GM12878 (cell line): ENCODE measurements around the gene CYP4V2. TPM values are rescaled to one million over a fixed set of nuclear protein-coding genes. Genes with fewer than 3 reads are reported as not detected.

Experiments
- ATAC-seq: fragments of 200-7000 bp; cut with Tn5 transposase; 3 replicates; pipeline ENCODE4 v1.9.1; 2020; ENCODE audit warnings: mild to moderate bottlenecking, moderate library complexity
- BruUV-seq: library from RNA; stranded (reverse); fragments of 400-500 nt; replicated peaks from 2 replicates; lab custom pipeline; 2021; lab: Mats Ljungman, UMichigan
- CTCF ChIA-PET: fragments of 300-600 bp; sonication (Branson Sonifier 250); formaldehyde crosslinking; extraction: SDS; loops from one replicate; lab custom pipeline; 2021; ENCODE audit warnings: inconsistent platforms; lab: Yijun Ruan, JAX
- POLR2A ChIA-PET: fragments of 350-600 bp; formaldehyde crosslinking; extraction: SDS; loops from one replicate; lab custom pipeline; 2021; ENCODE audit warnings: inconsistent platforms; lab: Charles Lee
- RAD21 ChIA-PET: fragments of 300-600 bp; sonication (Branson Sonifier 250); formaldehyde crosslinking; loops from one replicate; lab custom pipeline; 2023; ENCODE audit warnings: antibody characterized with exemption; ENCODE audit not compliant: unreplicated experiment; lab: Charles Lee
- SMC1A ChIA-PET: fragments of 300-600 bp; sonication (Branson Sonifier 250); formaldehyde crosslinking; loops from one replicate; lab custom pipeline; 2023; ENCODE audit not compliant: unreplicated experiment, uncharacterized antibody; lab: Charles Lee
- DNase-seq: peaks from one replicate; pipeline ENCODE4 v3.0.0-alpha.2; 2011; ENCODE audit warnings: low read depth, low spot score
- FAIRE-seq: peaks from 3 replicates; lab custom pipeline; 2011; peaks lifted over from hg19 to GRCh38; lab: Jason Lieb, UNC
- H2AFZ ChIP-seq: 2 replicates; pipeline ENCODE4 v1.6.0; 2011; ENCODE audit warnings: low read depth, low read length, control low read depth; ENCODE audit not compliant: control insufficient read depth
- H3K27ac ChIP-seq: 2 replicates; pipeline ENCODE4 v1.5.1; 2011; ENCODE audit warnings: control low read depth; ENCODE audit not compliant: control insufficient read depth, insufficient read depth
- H3K27me3 ChIP-seq, 2 experiments: replicated peaks in 1 of 2; 2 replicates each; pipeline versions ENCODE4 v1.6.0 to v1.6.1; 2011; ENCODE audit warnings: low read length in 1 of 2; ENCODE audit not compliant: control insufficient read depth in 2 of 2, insufficient read depth in 2 of 2
- H3K36me3 ChIP-seq, 2 experiments: 2 replicates each; pipeline ENCODE4 v1.5.1; 2011; ENCODE audit warnings: low read length in 1 of 2; ENCODE audit not compliant: control insufficient read depth in 2 of 2, insufficient read depth in 2 of 2
- H3K4me1 ChIP-seq: 2 replicates; pipeline ENCODE4 v1.6.1; 2011; ENCODE audit warnings: mild to moderate bottlenecking, low read length, moderate library complexity, mixed read lengths; ENCODE audit not compliant: control insufficient read depth, insufficient read depth
- H3K4me2 ChIP-seq: 2 replicates; pipeline ENCODE4 v1.6.0; 2011; ENCODE audit warnings: control low read depth; ENCODE audit not compliant: control insufficient read depth, insufficient read depth
- H3K4me3 ChIP-seq: fragments of 200-600 bp; sonication (generic); 2 replicates; pipeline ENCODE4 v1.5.1; 2016
- H3K79me2 ChIP-seq: 2 replicates; pipeline ENCODE4 v1.6.0; 2011; ENCODE audit warnings: low read length; ENCODE audit not compliant: control insufficient read depth, insufficient read depth
- H3K9ac ChIP-seq: 2 replicates; pipeline ENCODE4 v1.8.0; 2011; ENCODE audit warnings: low read length, control low read depth, mixed read lengths; ENCODE audit not compliant: control insufficient read depth, insufficient read depth
- H3K9me3 ChIP-seq: replicated peaks from 3 replicates; pipeline ENCODE4 v1.5.1; 2011; ENCODE audit warnings: mild to moderate bottlenecking, low read length; ENCODE audit not compliant: control insufficient read depth, insufficient read depth
- H4K20me1 ChIP-seq: 2 replicates; pipeline ENCODE4 v1.6.0; 2011; ENCODE audit not compliant: control insufficient read depth, insufficient read depth
- BCL3 ChIP-seq: IDR thresholded peaks from 2 replicates; pipeline ENCODE4 v1.6.1; 2011; ENCODE audit warnings: borderline replicate concordance, low read depth, mild to moderate bottlenecking, moderate library complexity, low read length; ENCODE audit not compliant: insufficient read depth, poor library complexity, severe bottlenecking
- CEBPB ChIP-seq, 2 experiments: fragments of 150-350 bp in 1 of 2; IDR thresholded peaks; 2 replicates each; pipeline ENCODE4 v1.6.1; 2012 to 2014; ENCODE audit warnings: low read depth in 2 of 2, low read length in 2 of 2, borderline replicate concordance in 1 of 2, inconsistent platforms in 1 of 2
- CREB1 ChIP-seq: IDR thresholded peaks from 2 replicates; pipeline ENCODE4 v1.6.1; 2012; ENCODE audit warnings: low read depth, mild to moderate bottlenecking, inconsistent platforms
- EGR1 ChIP-seq, 2 experiments: IDR thresholded peaks; 1 replicate in 1 of 2; 2 replicates in 1 of 2; pipeline ENCODE4 v1.6.1; 2011 to 2012; ENCODE audit warnings: low read depth in 2 of 2, low read length in 2 of 2, borderline replicate concordance in 1 of 2, mild to moderate bottlenecking in 1 of 2, moderate library complexity in 1 of 2
- ESRRA ChIP-seq: IDR thresholded peaks from 2 replicates; pipeline ENCODE4 v1.6.1; 2012; ENCODE audit warnings: mild to moderate bottlenecking, low read length, improper control_type of control experiment
- HDGF ChIP-seq: fragments of 450-650 bp; IDR thresholded peaks from 2 replicates; pipeline ENCODE4 v1.6.1; 2016; ENCODE audit warnings: antibody characterized with exemption
- NFYB ChIP-seq: IDR thresholded peaks from 2 replicates; pipeline ENCODE4 v1.6.1; 2011; ENCODE audit warnings: low read depth, mild to moderate bottlenecking, low read length, improper control_type of control experiment, moderate library complexity; ENCODE audit not compliant: insufficient read depth
- PKNOX1 ChIP-seq: fragments of 450-650 bp; IDR thresholded peaks from 2 replicates; pipeline ENCODE4 v1.6.1; 2016; ENCODE audit warnings: mild to moderate bottlenecking
- PML ChIP-seq: IDR thresholded peaks from 2 replicates; pipeline ENCODE4 v1.6.1; 2012; ENCODE audit warnings: low read length, inconsistent platforms
- SMARCA5 ChIP-seq: fragments of 450-650 bp; IDR thresholded peaks from 2 replicates; pipeline ENCODE4 v1.6.1; 2017; ENCODE audit warnings: mild to moderate bottlenecking
- SPI1 ChIP-seq: IDR thresholded peaks from 2 replicates; pipeline ENCODE4 v1.6.1; 2011; ENCODE audit warnings: low read depth, mild to moderate bottlenecking, low read length, moderate library complexity, borderline replicate concordance; ENCODE audit not compliant: insufficient read depth
- SREBF2 ChIP-seq: IDR thresholded peaks from 2 replicates; pipeline ENCODE4 v1.6.1; 2012; ENCODE audit warnings: mild to moderate bottlenecking, low read length
- STAT3 ChIP-seq: IDR thresholded peaks from 2 replicates; pipeline ENCODE4 v1.6.1; 2011; ENCODE audit warnings: low read depth, low read length, improper control_type of control experiment
- YY1 ChIP-seq: IDR thresholded peaks from 2 replicates; pipeline ENCODE4 v1.6.1; 2011; ENCODE audit warnings: low read depth, mild to moderate bottlenecking, low read length
- ZNF217 ChIP-seq: fragments of 450-650 bp; IDR thresholded peaks from 2 replicates; pipeline ENCODE4 v1.6.1; 2017; ENCODE audit warnings: antibody characterized with exemption, mild to moderate bottlenecking
- WGBS: methylation state at CpG from one replicate; pipeline ENCODE4 v1.1.6; 2016; ENCODE audit warnings: low lambda C conversion rate; ENCODE audit not compliant: insufficient replicate concordance, insufficient coverage; ENCODE audit errors: missing lambda C conversion rate; 5-methylcytosine and 5-hydroxymethylcytosine counted together
- in situ Hi-C: fragments of 300-500 bp; cut with MboI; formaldehyde crosslinking; loops from 9 replicates; pipeline ENCODE4 v1.14.3; 2018; ENCODE audit warnings: mixed read lengths
- intact Hi-C: fragments of 100-400 bp; cut with micrococcal nuclease; formaldehyde crosslinking; loops from one replicate; pipeline ENCODE4 v1.14.2; 2022; ENCODE audit not compliant: unreplicated experiment
- polyA plus RNA-seq, 11 experiments: library from polyadenylated mRNA; depleted of rRNA in 4 of 11; unstranded in 6 of 11; stranded (reverse) in 5 of 11; fragments of >200 nt; fragmentation: Nextera tagmentation in 4 of 11; fragmentation: Illumina TruSeq in 1 of 11; extraction: Ambion mirVana in 4 of 11; extraction: Trizol in 1 of 11; gene quantifications; 1 replicate in 1 of 11; 2 replicates in 10 of 11; pipeline versions ENCODE4 v1.2.1 to v1.2.3, GENCODE V29; 2011 to 2016; ENCODE audit warnings: inconsistent platforms in 2 of 11, missing spikeins in 2 of 11, low read depth in 1 of 11
- total RNA-seq, 4 experiments: library from RNA; depleted of rRNA in 3 of 4; stranded (reverse); fragments of >200 nt in 3 of 4; fragmentation: Illumina TruSeq in 1 of 4; extraction: Trizol in 1 of 4; gene quantifications; 2 replicates each; pipeline versions ENCODE4 v1.2.1 to v1.2.3, GENCODE V29; 2013 to 2021

The CYP4V2 gene
- total and polyA plus RNA-seq, 10 of the 15 experiments (the other 5 are each of a cell fraction or from before 2014, with no cell fraction given), result 1.2 to 8.2 (median 6.8) TPM

GRCh38 chr4:186234367-186234766, 43.0 kb downstream of the CYP4V2 start:
- no peak overlapping the region for H3K4me3 ChIP-seq
- no peak for DNase-seq
- ChIA-PET RAD21 (no interaction called here), SMC1A (no interaction called here), POLR2A (no interaction called here), CTCF (no interaction called here)
- BruUV-seq, result no TSS peak
- H4K20me1 ChIP-seq, result no peaks in the 10 kb centered on the region
- intact Hi-C loops, result no loop called here
- no peaks in the 10 kb centered on the region for H3K27me3 ChIP-seq
- no peak overlapping the region for H3K4me2 ChIP-seq
- H3K27ac ChIP-seq, result no peak overlapping the region
- no peaks in the 10 kb centered on the region for H3K79me2 ChIP-seq
- WGBS, result 4% methylated on average over 2 of the region's 2 CpGs
- no peak overlapping the region for H3K9ac ChIP-seq
- H2AFZ ChIP-seq, result no peak overlapping the region
- in situ Hi-C loops, result no loop called here
- ATAC-seq, result no peak
- FAIRE-seq, result no peak
- no peaks in the 10 kb centered on the region for H3K4me1 ChIP-seq
- H3K9me3 ChIP-seq, result no peaks in the 10 kb centered on the region
- H3K36me3 ChIP-seq, result no peaks in the 10 kb centered on the region
- TF ChIP-seq CREB1 (no peak), STAT3 (no peak), CEBPB (IDR thresholded peaks at IDR 0.05; ENCODE audit: borderline replicate concordance in 1 of 2, low read depth in 2 of 2, low read length in 2 of 2) (no peak), BCL3 (no peak), HDGF (no peak), SMARCA5 (no peak), PKNOX1 (no peak), SREBF2 (no peak), EGR1 (IDR thresholded peaks at IDR 0.05; ENCODE audit: borderline replicate concordance in 1 of 2, low read depth in 2 of 2, low read length in 2 of 2) (no peak), NFYB (no peak), SPI1 (no peak), ESRRA (no peak), YY1 (no peak), PML (no peak), ZNF217 (no peak)
